Measurements from ENCODE around the gene CACNA1G.

Gene CACNA1G

GRCh38 chr17:50605429-50605828 is 44.9 kb downstream of the CACNA1G start:
- no peak for TF ChIP-seq POLR2A (IDR thresholded peaks at IDR 0.05; ENCODE audit: extremely low read depth, insufficient read length)
- TF ChIP-seq, protein P1, sequence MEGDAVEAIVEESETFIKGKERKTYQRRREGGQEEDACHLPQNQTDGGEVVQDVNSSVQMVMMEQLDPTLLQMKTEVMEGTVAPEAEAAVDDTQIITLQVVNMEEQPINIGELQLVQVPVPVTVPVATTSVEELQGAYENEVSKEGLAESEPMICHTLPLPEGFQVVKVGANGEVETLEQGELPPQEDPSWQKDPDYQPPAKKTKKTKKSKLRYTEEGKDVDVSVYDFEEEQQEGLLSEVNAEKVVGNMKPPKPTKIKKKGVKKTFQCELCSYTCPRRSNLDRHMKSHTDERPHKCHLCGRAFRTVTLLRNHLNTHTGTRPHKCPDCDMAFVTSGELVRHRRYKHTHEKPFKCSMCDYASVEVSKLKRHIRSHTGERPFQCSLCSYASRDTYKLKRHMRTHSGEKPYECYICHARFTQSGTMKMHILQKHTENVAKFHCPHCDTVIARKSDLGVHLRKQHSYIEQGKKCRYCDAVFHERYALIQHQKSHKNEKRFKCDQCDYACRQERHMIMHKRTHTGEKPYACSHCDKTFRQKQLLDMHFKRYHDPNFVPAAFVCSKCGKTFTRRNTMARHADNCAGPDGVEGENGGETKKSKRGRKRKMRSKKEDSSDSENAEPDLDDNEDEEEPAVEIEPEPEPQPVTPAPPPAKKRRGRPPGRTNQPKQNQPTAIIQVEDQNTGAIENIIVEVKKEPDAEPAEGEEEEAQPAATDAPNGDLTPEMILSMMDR (IDR thresholded peaks at IDR 0.05; ENCODE audit: low read depth, low read length) = no peak
- TF ChIP-seq MYC (IDR thresholded peaks at IDR 0.05; ENCODE audit: low read depth, low read length) = no peak
- TF ChIP-seq MAX (IDR thresholded peaks at IDR 0.05; ENCODE audit: low read depth, low read length) = no peak
- H3K4me3 ChIP-seq (ENCODE audit: low read depth, low read length) = no peak overlapping the region
- DNase-seq (ENCODE audit: low read depth) = no peak

- no peak for DNase-seq (ENCODE audit: low read depth)
- H3K4me3 ChIP-seq (ENCODE audit: low read depth, low read length) = no peak overlapping the region
- TF ChIP-seq MYC (IDR thresholded peaks at IDR 0.05; ENCODE audit: low read depth, low read length) (no peak), POLR2A (IDR thresholded peaks at IDR 0.05; ENCODE audit: extremely low read depth, insufficient read length) (no peak), MAX (IDR thresholded peaks at IDR 0.05; ENCODE audit: low read depth, low read length) (no peak)
- TF ChIP-seq, protein P1 (IDR thresholded peaks at IDR 0.05; ENCODE audit: low read depth, low read length) = no peak
These were observed 47.1 kb downstream of the CACNA1G start for GRCh38 chr17:50607522-50608175.

- no peak overlapping the region for H3K4me3 ChIP-seq (ENCODE audit: low read depth, low read length)
- no peak for DNase-seq (ENCODE audit: low read depth)
- TF ChIP-seq, protein P1 (IDR thresholded peaks at IDR 0.05; ENCODE audit: low read depth, low read length) = no peak
- TF ChIP-seq MAX (IDR thresholded peaks at IDR 0.05; ENCODE audit: low read depth, low read length) = no peak
- TF ChIP-seq POLR2A (IDR thresholded peaks at IDR 0.05; ENCODE audit: extremely low read depth, insufficient read length) = no peak
- no peak for TF ChIP-seq MYC (IDR thresholded peaks at IDR 0.05; ENCODE audit: low read depth, low read length)
These were observed 48.3 kb downstream of the CACNA1G start for GRCh38 chr17:50608700-50609379.

DNA sequence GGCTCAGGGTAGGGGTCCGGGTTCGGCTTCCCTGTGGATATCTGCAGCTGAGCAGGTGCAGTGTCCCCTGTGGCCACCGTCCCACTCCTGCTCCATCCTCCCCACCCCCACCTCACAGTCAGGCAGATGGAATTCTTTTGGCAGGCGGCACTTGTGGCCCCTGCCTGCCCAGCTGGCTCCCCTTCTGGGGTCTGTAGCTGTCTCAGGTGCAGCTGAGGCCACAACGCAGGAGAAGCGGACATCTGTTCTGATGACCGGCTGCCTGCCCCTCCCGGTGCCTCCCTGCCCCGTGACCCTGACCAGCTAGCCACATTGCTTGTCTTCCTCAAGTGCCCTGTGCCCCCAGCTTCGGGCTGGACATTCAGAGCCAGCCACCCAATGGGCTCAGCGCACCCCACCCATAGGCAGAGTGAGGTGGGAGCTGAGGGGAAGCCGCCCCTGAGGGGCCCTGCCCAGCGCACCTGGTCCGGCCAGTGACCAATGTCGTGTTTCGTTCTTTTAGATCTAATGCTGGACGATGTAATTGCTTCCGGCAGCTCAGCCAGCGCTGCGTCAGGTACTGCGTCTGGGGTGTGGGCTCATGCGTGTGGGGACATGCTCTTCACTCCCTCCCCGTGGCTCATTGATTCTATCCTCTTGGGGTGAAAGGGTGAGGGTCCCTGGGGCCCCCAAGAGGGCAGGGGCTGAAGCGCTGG is 49.0 kb downstream of the CACNA1G start:
- no peak for DNase-seq (ENCODE audit: low read depth)
- H3K4me3 ChIP-seq (ENCODE audit: low read depth, low read length) = no peak overlapping the region
- TF ChIP-seq, protein P1 (IDR thresholded peaks at IDR 0.05; ENCODE audit: low read depth, low read length) = no peak
- TF ChIP-seq MAX (IDR thresholded peaks at IDR 0.05; ENCODE audit: low read depth, low read length) = no peak
- no peak for TF ChIP-seq POLR2A (IDR thresholded peaks at IDR 0.05; ENCODE audit: extremely low read depth, insufficient read length)
- TF ChIP-seq MYC (IDR thresholded peaks at IDR 0.05; ENCODE audit: low read depth, low read length) = no peak

- no peak for DNase-seq (ENCODE audit: low read depth)
- H3K4me3 ChIP-seq (ENCODE audit: low read depth, low read length) = no peak overlapping the region
- TF ChIP-seq MYC (IDR thresholded peaks at IDR 0.05; ENCODE audit: low read depth, low read length) (no peak), MAX (IDR thresholded peaks at IDR 0.05; ENCODE audit: low read depth, low read length) (no peak), POLR2A (IDR thresholded peaks at IDR 0.05; ENCODE audit: extremely low read depth, insufficient read length) (no peak)
- TF ChIP-seq, protein P1 (IDR thresholded peaks at IDR 0.05; ENCODE audit: low read depth, low read length) = no peak
These were observed 51.1 kb downstream of the CACNA1G start for GRCh38 chr17:50611634-50612033.
